Endothelial cell of umbilical vein (primary cell): ENCODE results near the gene BATF. TPM values are rescaled to one million over a fixed set of nuclear protein-coding genes. Genes with fewer than 3 reads are reported as not detected.

ENCODE experiments used
- BruUV-seq: library from RNA; stranded (reverse); fragments of 400-500 nt; replicated peaks from 2 replicates; lab custom pipeline; 2021; lab: Mats Ljungman, UMichigan
- CTCF ChIA-PET: fragments of 300-600, 350-600 bp; sonication (Branson Sonifier 250); formaldehyde crosslinking; loops from one replicate; lab custom pipeline; 2021; ENCODE audit warnings: antibody characterized with exemption, inconsistent platforms; lab: Charles Lee
- POLR2A ChIA-PET: fragments of 300-600, 350-600 bp; sonication (Branson Sonifier 250); formaldehyde crosslinking; loops from one replicate; lab custom pipeline; 2021; ENCODE audit warnings: antibody characterized with exemption, inconsistent platforms; lab: Charles Lee
- DNase-seq: peaks from one replicate; pipeline ENCODE4 v3.0.0-alpha.2; 2011; ENCODE audit warnings: low read depth, low spot score
- FAIRE-seq: peaks from 2 replicates; lab custom pipeline; 2011; peaks lifted over from hg19 to GRCh38; lab: Jason Lieb, UNC
- H2AFZ ChIP-seq: 2 replicates; pipeline ENCODE4 v1.6.0; 2012; ENCODE audit warnings: low read depth, low read length, control low read depth, inconsistent platforms
- H3K27ac ChIP-seq: 2 replicates; pipeline ENCODE4 v1.5.1; 2011; ENCODE audit warnings: low read depth, mild to moderate bottlenecking, control low read depth, low read length, moderate library complexity; ENCODE audit not compliant: insufficient read depth
- H3K27me3 ChIP-seq, 2 experiments: 2 replicates each; pipeline versions ENCODE4 v1.6.0 to v1.6.1; 2011; ENCODE audit warnings: low read length in 2 of 2, mixed read lengths in 1 of 2; ENCODE audit not compliant: control insufficient read depth in 2 of 2, insufficient read depth in 2 of 2
- H3K36me3 ChIP-seq, 2 experiments: 2 replicates in 1 of 2; 3 replicates in 1 of 2; pipeline ENCODE4 v1.5.1; 2011; ENCODE audit warnings: low read length in 2 of 2, mild to moderate bottlenecking in 1 of 2, moderate library complexity in 1 of 2; ENCODE audit not compliant: control insufficient read depth in 2 of 2, insufficient read depth in 2 of 2; ENCODE audit errors: extremely low read depth in 1 of 2
- H3K4me1 ChIP-seq: 3 replicates; pipeline ENCODE4 v1.5.1; 2011; ENCODE audit warnings: mild to moderate bottlenecking, low read length; ENCODE audit not compliant: control insufficient read depth, insufficient read depth; ENCODE audit errors: extremely low read depth
- H3K4me2 ChIP-seq: 2 replicates; pipeline ENCODE4 v1.6.1; 2011; ENCODE audit warnings: low read length, control low read depth, mixed read lengths; ENCODE audit not compliant: insufficient read depth
- H3K4me3 ChIP-seq, 3 experiments: fragments of 200-600 bp in 1 of 3; sonication (generic), shearing (Covaris generic) in 1 of 3; replicated peaks in 1 of 3; 2 replicates each; pipeline ENCODE4 v1.5.1; 2011 to 2016; ENCODE audit warnings: control low read depth in 3 of 3, low read length in 3 of 3, mild to moderate bottlenecking in 2 of 3, inconsistent platforms in 1 of 3, low read depth in 1 of 3, moderate library complexity in 1 of 3; ENCODE audit not compliant: insufficient read depth in 1 of 3
- H3K79me2 ChIP-seq: 2 replicates; pipeline ENCODE4 v1.6.0; 2012; ENCODE audit warnings: low read length, inconsistent platforms; ENCODE audit not compliant: control insufficient read depth, insufficient read depth
- H3K9ac ChIP-seq: replicated peaks from 2 replicates; pipeline ENCODE3; 2011; ENCODE audit warnings: low read length, control low read depth; ENCODE audit not compliant: insufficient read depth; ENCODE audit errors: extremely low read depth
- H3K9me1 ChIP-seq: replicated peaks from 3 replicates; pipeline ENCODE4 v1.6.0; 2011; ENCODE audit warnings: mild to moderate bottlenecking, low read length; ENCODE audit not compliant: control insufficient read depth, insufficient read depth; ENCODE audit errors: extremely low read depth
- H3K9me3 ChIP-seq: replicated peaks from 2 replicates; pipeline ENCODE4 v1.5.1; 2012; ENCODE audit warnings: low read length, inconsistent platforms; ENCODE audit not compliant: control insufficient read depth, insufficient read depth
- H4K20me1 ChIP-seq: replicated peaks from 2 replicates; pipeline ENCODE3; 2011; ENCODE audit warnings: mild to moderate bottlenecking, low read length; ENCODE audit not compliant: control insufficient read depth, insufficient read depth; ENCODE audit errors: extremely low read depth
- CTCF ChIP-seq, 2 donors: IDR thresholded peaks; 1 replicate in 1 of 2; 2 replicates in 1 of 2; pipeline ENCODE4 v1.5.1; 2011; ENCODE audit warnings: low read length in 2 of 2, mild to moderate bottlenecking in 2 of 2, moderate library complexity in 2 of 2, control low read depth in 1 of 2, inconsistent platforms in 1 of 2, low read depth in 1 of 2; ENCODE audit not compliant: insufficient read depth in 1 of 2; ENCODE audit errors: extremely low read depth in 1 of 2
- FOS ChIP-seq: IDR thresholded peaks from 2 replicates; pipeline ENCODE4 v1.6.1; 2011; ENCODE audit warnings: mild to moderate bottlenecking, low read length, moderate library complexity, borderline replicate concordance; ENCODE audit not compliant: insufficient read depth
- JUN ChIP-seq: IDR thresholded peaks from 2 replicates; pipeline ENCODE4 v1.6.1; 2011; ENCODE audit warnings: borderline replicate concordance, low read depth; ENCODE audit not compliant: insufficient read length, insufficient read depth
- MAX ChIP-seq: IDR thresholded peaks from 2 replicates; pipeline ENCODE4 v1.6.1; 2011; ENCODE audit not compliant: insufficient read depth, insufficient read length
- MYC ChIP-seq: IDR thresholded peaks from one replicate; pipeline ENCODE4 v1.6.1; 2011; ENCODE audit warnings: mild to moderate bottlenecking, low read depth, low read length
- POLR2A ChIP-seq: IDR thresholded peaks from 2 replicates; pipeline ENCODE4 v1.6.1; 2012; ENCODE audit warnings: low read depth, mild to moderate bottlenecking, control low read depth, low read length
- dilution Hi-C: fragments of 300-500 bp; cut with MboI; formaldehyde crosslinking; loops from one replicate; pipeline ENCODE4 v1.15.0; 2019; ENCODE audit warnings: low sequenced_read_pairs; ENCODE audit not compliant: extremely low pct_ligation_motif_present
- intact Hi-C: fragments of 100-400 bp; cut with micrococcal nuclease; formaldehyde crosslinking; loops from one replicate; pipeline ENCODE4 v1.10.0; 2022
- polyA plus RNA-seq, 4 experiments: library from polyadenylated mRNA; depleted of rRNA in 3 of 4; stranded (reverse) in 3 of 4; unstranded in 1 of 4; fragments of >200 nt; gene quantifications; 2 replicates each; pipeline versions ENCODE4 v1.2.1 to v1.2.3, GENCODE V29; 2011 to 2012; ENCODE audit warnings: missing spikeins in 1 of 4
- total RNA-seq: library from RNA; stranded (reverse); gene quantifications from 2 replicates; pipeline ENCODE4 v1.2.3, GENCODE V29; 2021

BATF gene
- total and polyA plus RNA-seq, 2 donors (not counting 3 experiments of a cell fraction or from before 2014, with no cell fraction given) = not detected

DNA sequence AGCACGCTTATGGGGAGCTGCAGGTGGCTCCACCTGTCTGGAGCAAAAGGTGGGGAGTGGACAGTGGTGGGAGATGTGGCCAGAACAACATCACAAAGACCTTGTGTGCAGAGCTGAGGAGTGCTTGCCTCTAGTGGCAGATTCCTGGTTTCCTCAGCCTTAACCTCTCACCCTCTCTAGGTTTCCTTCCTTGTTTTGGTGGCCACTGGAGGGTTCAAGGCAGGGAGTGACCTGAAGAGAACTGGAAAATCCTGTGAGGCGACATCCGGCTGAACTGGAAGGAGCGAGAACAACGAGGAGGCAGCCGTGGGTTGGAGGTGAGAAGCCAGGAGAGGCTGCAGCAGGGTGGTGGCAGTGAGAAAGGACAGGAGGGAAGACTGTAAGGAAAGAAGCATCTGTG is 49.8 kb downstream of the BATF start:
- no peaks in the 10 kb centered on the region for H3K36me3 ChIP-seq
- no peak for FAIRE-seq
- H3K4me3 ChIP-seq = no peak overlapping the region
- H3K9me1 ChIP-seq = no peaks in the 10 kb centered on the region
- dilution Hi-C loops (no loop called here), intact Hi-C loops (no loop called here)
- no peak overlapping the region for H2AFZ ChIP-seq
- H3K9ac ChIP-seq = no peak overlapping the region
- ChIA-PET POLR2A (no interaction called here), CTCF (interaction anchor here (1.0 to 10.0 kb wide), 3 partner anchors 11 to 83 kb away, joined by 3 to 309 read pairs (median 13); no protein-coding TSS in a partner anchor)
- H3K79me2 ChIP-seq = no peaks in the 10 kb centered on the region
- H3K27ac ChIP-seq = no peak overlapping the region
- H3K4me1 ChIP-seq = peaks cover 7% of the 10 kb centered on the region
- DNase-seq = no peak
- no peak overlapping the region for H3K4me2 ChIP-seq
- no peaks in the 10 kb centered on the region for H4K20me1 ChIP-seq
- H3K27me3 ChIP-seq = peaks cover 0 to 2% of the 10 kb centered on the region in 2 experiments
- H3K9me3 ChIP-seq = no peaks in the 10 kb centered on the region
- no TSS peak for BruUV-seq
- TF ChIP-seq MYC = no peak
- TF ChIP-seq FOS = no peak
- TF ChIP-seq CTCF (IDR thresholded peaks at IDR 0.05; ENCODE audit: extremely low read depth in 1 of 2, insufficient read depth in 1 of 2, low read depth in 1 of 2, low read length in 2 of 2) = no peak
- TF ChIP-seq MAX = no peak
- no peak for TF ChIP-seq POLR2A
- TF ChIP-seq JUN = no peak
